ENCODE results near the gene CPSF3.

DNA sequence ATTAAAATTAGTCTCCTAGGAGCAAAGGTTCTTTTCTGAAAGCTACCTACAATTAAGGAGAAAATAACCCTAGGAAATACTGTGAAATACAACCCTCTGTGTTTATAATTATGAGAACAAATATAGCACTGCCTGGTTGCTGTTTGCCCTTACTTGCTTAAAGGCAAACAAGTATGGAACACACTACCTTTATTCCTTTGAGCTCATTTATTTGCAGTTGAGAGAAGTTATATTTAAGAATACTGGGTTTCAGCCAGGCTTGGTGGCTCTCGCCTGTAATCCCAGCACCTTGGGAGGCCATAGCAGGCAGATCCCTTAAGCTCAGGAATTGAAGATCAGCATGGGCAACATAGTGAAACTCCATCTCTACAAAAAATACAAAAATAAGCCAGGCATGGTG lies 27.8 kb downstream of the CPSF3 start:
- TF ChIP-seq YY1 (IDR thresholded peaks at IDR 0.05; ENCODE audit: low read depth) (no peak), FOXM1 (IDR thresholded peaks at IDR 0.05; ENCODE audit: borderline replicate concordance, low read depth) (no peak)

Measured in Ishikawa (cell line).